ENCODE results near the gene KRI1.
"Not testable (repeated sequence)": the region's sequence is repeated elsewhere in the genome, so short reads cannot be mapped to it uniquely, and the experiment has no call there.

The KRI1 gene

DNA sequence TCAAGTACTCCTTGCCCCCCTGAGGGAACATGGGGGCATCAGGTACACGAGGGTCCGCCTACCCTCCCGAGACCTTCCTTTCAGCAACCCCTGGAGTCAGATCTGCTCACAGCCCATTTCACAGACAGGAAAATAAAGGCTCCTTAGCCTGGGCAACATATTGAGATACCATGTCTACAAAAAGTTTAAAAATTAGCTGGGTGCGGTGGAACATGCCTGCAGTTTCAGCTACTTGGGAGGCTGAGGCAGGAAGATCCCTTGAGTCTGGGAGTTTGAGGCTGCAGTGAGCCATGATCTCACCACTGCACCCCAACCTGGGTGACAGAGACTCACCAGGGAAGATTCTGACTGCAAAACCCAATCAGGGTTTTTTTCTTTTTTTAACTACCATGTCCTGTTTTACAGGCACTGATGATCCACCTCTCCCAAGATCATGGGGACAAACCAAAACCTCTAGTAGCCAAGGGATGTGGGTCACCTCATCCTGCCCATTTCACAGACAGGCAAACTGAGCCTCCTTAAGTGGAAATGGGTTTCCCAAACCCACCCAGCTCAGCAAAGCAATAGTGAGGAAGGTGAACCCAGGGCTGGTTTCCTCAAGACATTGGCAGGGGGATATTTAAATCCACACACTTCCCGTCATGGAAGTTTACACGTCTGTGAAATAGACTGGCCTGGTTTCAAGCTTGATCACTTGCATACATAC is 9.4 kb upstream of the KRI1 start:
- H3K27ac ChIP-seq: no peak overlapping the region
- TF ChIP-seq, protein P1, sequence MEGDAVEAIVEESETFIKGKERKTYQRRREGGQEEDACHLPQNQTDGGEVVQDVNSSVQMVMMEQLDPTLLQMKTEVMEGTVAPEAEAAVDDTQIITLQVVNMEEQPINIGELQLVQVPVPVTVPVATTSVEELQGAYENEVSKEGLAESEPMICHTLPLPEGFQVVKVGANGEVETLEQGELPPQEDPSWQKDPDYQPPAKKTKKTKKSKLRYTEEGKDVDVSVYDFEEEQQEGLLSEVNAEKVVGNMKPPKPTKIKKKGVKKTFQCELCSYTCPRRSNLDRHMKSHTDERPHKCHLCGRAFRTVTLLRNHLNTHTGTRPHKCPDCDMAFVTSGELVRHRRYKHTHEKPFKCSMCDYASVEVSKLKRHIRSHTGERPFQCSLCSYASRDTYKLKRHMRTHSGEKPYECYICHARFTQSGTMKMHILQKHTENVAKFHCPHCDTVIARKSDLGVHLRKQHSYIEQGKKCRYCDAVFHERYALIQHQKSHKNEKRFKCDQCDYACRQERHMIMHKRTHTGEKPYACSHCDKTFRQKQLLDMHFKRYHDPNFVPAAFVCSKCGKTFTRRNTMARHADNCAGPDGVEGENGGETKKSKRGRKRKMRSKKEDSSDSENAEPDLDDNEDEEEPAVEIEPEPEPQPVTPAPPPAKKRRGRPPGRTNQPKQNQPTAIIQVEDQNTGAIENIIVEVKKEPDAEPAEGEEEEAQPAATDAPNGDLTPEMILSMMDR (IDR thresholded peaks at IDR 0.05): no peak
- TF ChIP-seq ZFX (IDR thresholded peaks at IDR 0.05; ENCODE audit: borderline replicate concordance): no peak

- TF ChIP-seq, protein P1 (IDR thresholded peaks at IDR 0.05): no peak
- no peak for TF ChIP-seq ZFX (IDR thresholded peaks at IDR 0.05; ENCODE audit: borderline replicate concordance)
- H3K27ac ChIP-seq: no peak overlapping the region
Observed at GRCh38 chr19:10574462-10574861, 8.7 kb upstream of the KRI1 start.

DNA sequence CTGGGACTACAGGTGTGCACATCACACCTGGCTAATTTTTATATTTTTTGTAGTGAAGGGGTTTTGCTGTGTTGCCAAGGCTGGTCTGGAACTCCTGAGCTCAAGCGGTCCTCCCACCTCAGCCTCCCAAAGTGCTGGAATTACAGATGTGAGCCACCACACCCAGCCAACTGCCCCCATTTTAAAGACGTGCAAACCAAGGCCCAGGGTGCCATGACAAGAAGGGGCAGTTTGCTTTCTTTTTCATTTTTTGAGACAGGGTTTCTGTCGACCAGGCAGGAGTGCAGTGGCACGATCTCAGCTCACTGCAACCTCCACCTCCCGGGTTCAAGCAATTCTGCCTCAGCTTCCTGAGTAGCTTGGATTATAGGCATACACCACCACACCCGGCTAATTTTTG is 8.0 kb upstream of the KRI1 start:
- H3K27ac ChIP-seq: not testable (repeated sequence)

- TF ChIP-seq ZFX (IDR thresholded peaks at IDR 0.05; ENCODE audit: borderline replicate concordance): no peak
- TF ChIP-seq, protein P1 (IDR thresholded peaks at IDR 0.05): no peak
- peak within 1 kb of the TSS; percentile 99 for H3K27ac ChIP-seq
Observed at GRCh38 chr19:10568826-10569651, 3.2 kb upstream of the KRI1 start, which contains the start of gene CDKN2D. CDKN2D (minus strand) TSS chr19:10568979; CDS start chr19:10568653, 326 bp downstream.

DNA sequence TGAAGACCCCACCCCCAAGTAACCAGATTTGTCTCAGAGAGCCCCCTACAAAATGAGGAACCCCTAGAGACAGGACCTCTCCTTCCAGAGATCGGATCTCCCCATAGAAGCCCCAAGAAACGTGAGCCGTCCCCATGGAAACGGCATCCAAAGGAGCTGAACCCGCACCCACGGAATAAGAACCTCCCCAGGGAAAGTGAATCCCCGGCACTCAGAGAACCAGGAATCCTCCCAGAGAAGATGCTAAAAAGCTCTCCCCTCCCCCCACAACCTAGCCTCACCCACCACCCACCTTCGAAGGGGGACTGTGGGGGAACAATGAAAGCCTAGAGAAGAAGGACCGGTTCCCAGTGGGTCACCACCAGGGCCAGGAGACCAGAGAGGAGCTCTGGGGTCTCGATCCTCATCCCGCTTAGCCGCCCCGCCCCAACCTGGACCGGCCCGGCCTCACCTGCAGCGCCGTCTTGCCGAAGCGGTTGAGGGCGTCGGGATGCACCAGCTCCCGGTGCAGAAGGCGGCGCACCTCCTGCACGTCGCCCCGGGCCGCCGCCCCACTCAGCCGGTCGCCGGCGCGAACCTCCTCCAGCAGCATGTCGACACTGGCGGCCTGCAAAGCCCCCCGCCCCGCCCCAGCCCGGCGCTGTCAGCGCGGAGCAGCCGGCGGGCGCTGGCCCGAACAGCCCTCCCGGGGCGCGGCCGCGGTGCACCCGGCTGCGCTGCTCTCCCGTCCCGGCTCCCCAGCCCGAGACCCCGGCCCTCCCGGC is 2.4 kb upstream of the KRI1 start:
- peak overlapping the region; percentile 99 for H3K27ac ChIP-seq
- no peak for TF ChIP-seq ZFX (IDR thresholded peaks at IDR 0.05; ENCODE audit: borderline replicate concordance)
- TF ChIP-seq, protein P1 (IDR thresholded peaks at IDR 0.05): peak; percentile 29

DNA sequence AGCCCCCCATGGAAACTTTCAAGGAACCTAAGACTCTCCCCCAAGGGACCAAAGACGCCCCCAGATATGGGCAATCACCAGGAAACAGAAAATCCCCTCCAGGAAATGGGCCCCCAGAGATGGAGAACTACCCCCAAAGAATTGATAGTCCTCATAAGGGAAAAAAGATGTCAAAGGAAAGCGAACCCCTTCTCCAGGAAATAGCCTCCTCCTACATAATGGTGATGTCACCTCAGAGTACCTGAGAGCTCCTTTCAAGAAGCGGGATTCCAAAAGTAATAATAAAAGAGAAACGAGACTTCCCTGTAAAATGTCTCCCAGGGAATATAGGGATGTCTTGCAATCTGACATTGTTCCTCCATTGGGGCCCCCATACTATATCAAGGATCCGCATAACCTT is 1.8 kb upstream of the KRI1 start:
- peak overlapping the region; percentile 99 for H3K27ac ChIP-seq
- TF ChIP-seq ZFX (IDR thresholded peaks at IDR 0.05; ENCODE audit: borderline replicate concordance): no peak
- TF ChIP-seq, protein P1 (IDR thresholded peaks at IDR 0.05): no peak

DNA sequence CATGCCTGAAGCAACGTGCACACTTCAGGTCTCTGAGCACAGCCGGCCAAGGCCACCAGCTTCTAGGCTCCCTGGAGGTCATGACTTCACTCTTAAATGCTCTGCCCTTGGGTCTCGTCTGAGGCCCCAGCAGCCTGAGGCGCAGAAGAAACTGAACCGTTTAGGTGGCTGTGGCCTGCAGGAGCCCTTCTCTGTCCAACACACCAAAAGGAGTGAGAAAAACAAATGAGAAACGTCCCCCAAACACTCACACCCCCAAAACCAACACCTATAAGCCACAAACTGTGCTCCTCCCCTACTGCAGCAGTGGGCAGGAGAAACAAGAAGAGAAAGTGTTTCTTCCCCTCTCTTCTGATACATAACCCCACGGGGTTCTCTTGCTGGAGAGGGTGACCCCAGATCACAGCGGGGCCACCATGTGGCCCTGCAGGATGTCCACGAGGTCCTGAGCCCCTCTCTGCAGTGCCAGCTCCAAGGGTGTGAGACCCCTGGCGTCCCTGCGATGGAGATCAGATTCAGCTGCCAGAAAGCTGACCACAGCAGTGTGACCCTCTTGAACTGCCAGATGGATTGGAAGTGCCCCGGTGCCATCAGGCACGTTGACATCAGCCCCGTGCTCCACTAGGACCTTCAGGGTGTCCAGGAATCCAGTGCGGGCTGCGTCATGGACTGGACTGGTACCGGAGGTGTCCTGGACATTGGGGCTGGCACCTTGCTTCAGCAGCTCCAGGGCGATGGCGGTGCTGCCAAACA is 1.0 kb upstream of the KRI1 start:
- TF ChIP-seq ZFX (IDR thresholded peaks at IDR 0.05; ENCODE audit: borderline replicate concordance): no peak
- peak overlapping the region; percentile 82 for H3K27ac ChIP-seq
